Hematopoietic multipotent progenitor cell treated with erythropoietin and hydrocortisone succinate and interleukin-3 and kit ligand, for 4 days (in vitro differentiated cells): ENCODE measurements around the gene NUTM2E.
"Not testable (repeated sequence)": the region's sequence is repeated elsewhere in the genome, so short reads cannot be mapped to it uniquely, and the experiment has no call there.

ENCODE experiments used
- DNase-seq: peaks from one replicate; pipeline ENCODE4 v3.0.0-alpha.2; 2015

NUTM2E gene

GRCh38 chr10:79866903-79867551, 40.5 kb downstream of the NUTM2E start:
- DNase-seq = not testable (repeated sequence)

- DNase-seq = not testable (repeated sequence)
Observed at GRCh38 chr10:79868023-79868422, 41.5 kb downstream of the NUTM2E start.

GRCh38 chr10:79869439-79870097, 43.0 kb downstream of the NUTM2E start:
- not testable (repeated sequence) for DNase-seq

GRCh38 chr10:79871729-79872128, 45.2 kb downstream of the NUTM2E start:
- not testable (repeated sequence) for DNase-seq
